ENCODE measurements around the gene IRAK2. TPM values are rescaled to one million over a fixed set of nuclear protein-coding genes. Genes with fewer than 3 reads are reported as not detected.

The IRAK2 gene
- total RNA-seq, 1 experiment from 2014 or later, result 5.5 TPM

DNA sequence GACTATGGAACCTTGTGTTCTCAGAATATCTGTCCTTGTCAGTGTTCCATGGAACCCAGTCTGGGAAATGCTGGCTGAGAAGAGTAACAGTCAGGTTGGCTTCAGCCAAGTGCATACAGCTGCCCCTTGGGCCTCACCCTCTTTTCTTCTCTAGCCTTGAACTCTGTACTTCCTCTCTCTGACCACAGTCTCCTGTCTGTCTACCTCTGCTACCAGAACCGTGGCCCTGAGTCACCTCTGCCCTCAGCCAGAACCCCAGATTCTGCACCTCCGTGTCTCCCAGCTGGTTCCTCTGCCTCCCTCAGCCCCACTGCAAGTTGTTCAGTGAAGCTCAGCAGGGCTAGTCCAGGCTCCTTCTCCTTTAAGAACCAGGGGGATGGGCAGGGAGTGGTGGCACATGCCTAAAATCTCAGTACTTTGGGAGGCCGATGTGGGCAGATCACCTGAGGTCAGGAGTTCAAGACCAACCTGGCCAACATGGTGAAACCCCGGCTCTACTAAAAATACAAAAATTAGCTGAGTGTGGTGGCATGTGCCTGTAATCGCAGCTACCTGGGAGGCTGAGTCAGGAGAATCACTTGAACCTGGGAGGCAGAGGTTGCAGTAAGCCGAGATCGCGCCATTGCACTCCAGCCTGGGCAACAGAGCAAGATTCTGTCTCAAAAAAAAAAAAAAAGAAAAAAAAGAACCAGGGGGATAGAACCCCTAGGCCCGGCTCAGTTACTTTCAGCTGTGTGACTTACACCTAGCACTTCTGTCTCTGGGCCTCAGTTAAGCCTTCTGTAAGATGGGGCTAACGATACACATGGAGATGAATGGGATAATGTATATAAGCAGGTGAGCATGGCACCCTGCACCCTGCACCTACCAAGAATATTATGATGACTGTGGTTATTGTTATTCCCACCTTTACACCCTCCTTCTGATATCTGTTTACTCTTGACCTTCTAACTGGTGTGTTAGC is 59.2 kb downstream of the IRAK2 start:
- Histone ChIP-seq H3K9me3 (ENCODE audit: low read length) (no peaks in the 10 kb centered on the region), H3K9me2 (replicated peaks; ENCODE audit: low read length) (no peaks in the 10 kb centered on the region), H3K27me3 (ENCODE audit: low read length) (no peaks in the 10 kb centered on the region), H3K36me3 (ENCODE audit: low read depth, low read length) (no peaks in the 10 kb centered on the region), H3K27ac (ENCODE audit: low read length) (no peak overlapping the region; the same call in 1 of the 2 replicates), H3K9ac (ENCODE audit: low read length) (no peak overlapping the region), H3K4me1 (ENCODE audit: insufficient read depth, low read length) (peaks cover 36% of the 10 kb centered on the region), H3K79me2 (ENCODE audit: low read length) (no peaks in the 10 kb centered on the region), H2AFZ (ENCODE audit: low read length) (no peak overlapping the region), H3K4me3 (ENCODE audit: low read length) (no peak overlapping the region), H4K20me1 (ENCODE audit: low read length) (no peaks in the 10 kb centered on the region), H3F3A (ENCODE audit: low read length, unreplicated experiment) (no peaks in the 10 kb centered on the region), H3K4me2 (ENCODE audit: low read length) (no peak overlapping the region)
- TF ChIP-seq EZH2phosphoT487 (IDR thresholded peaks at IDR 0.05; ENCODE audit: borderline replicate concordance, low read length), result no peak
- TF ChIP-seq CTCF (conservative IDR thresholded peaks at IDR 0.05; ENCODE audit: low read depth, low read length), result no peak
- TF ChIP-seq EZH2 (IDR thresholded peaks at IDR 0.05; ENCODE audit: low read length, unreplicated experiment), result no peak
- no peak for DNase-seq
- intact Hi-C loops (cut with micrococcal nuclease), result loop anchor here (2.0 to 10.0 kb wide), 2 partner anchors 19 to 269 kb away; partner anchors contain the start of gene PRRT3
- no TSS peak for BruUV-seq (replicated peaks)
- CTCF ChIA-PET, result interaction anchor here (0.5 to 1.3 kb wide), 5 partner anchors 24 to 721 kb away, joined by 3 to 4 read pairs (median 3); partner anchors contain the start of gene IRAK2
- POLR2A ChIA-PET (ENCODE audit: unreplicated experiment), result no interaction called here
- ATAC-seq, result no peak

GRCh38 chr3:10224794-10225665 is 60.3 kb downstream of the IRAK2 start:
- H3K4me3 ChIP-seq (ENCODE audit: low read length), result no peak overlapping the region
- no peaks in the 10 kb centered on the region for H3K9me3 ChIP-seq (ENCODE audit: low read length)
- no peaks in the 10 kb centered on the region for H3F3A ChIP-seq (ENCODE audit: low read length, unreplicated experiment)
- no TSS peak for BruUV-seq (replicated peaks)
- intact Hi-C loops (cut with micrococcal nuclease), result loop anchor here (1.0 to 10.0 kb wide), 4 partner anchors 20 to 270 kb away; partner anchors contain the start of genes IRAK2 and PRRT3
- peak; percentile 92 for DNase-seq
- H3K9ac ChIP-seq (ENCODE audit: low read length), result no peak overlapping the region
- H4K20me1 ChIP-seq (ENCODE audit: low read length), result no peaks in the 10 kb centered on the region
- POLR2A ChIA-PET (ENCODE audit: unreplicated experiment), result no interaction called here
- peaks cover 36% of the 10 kb centered on the region for H3K4me1 ChIP-seq (ENCODE audit: insufficient read depth, low read length)
- H3K79me2 ChIP-seq (ENCODE audit: low read length), result no peaks in the 10 kb centered on the region
- no peaks in the 10 kb centered on the region for H3K9me2 ChIP-seq (replicated peaks; ENCODE audit: low read length)
- no peaks in the 10 kb centered on the region for H3K27me3 ChIP-seq (ENCODE audit: low read length)
- ATAC-seq, result peak; percentile 50
- no peak overlapping the region for H2AFZ ChIP-seq (ENCODE audit: low read length)
- no peak overlapping the region for H3K27ac ChIP-seq (ENCODE audit: low read length)
- no peak overlapping the region for H3K4me2 ChIP-seq (ENCODE audit: low read length)
- CTCF ChIA-PET, result no interaction called here
- TF ChIP-seq EZH2 (IDR thresholded peaks at IDR 0.05; ENCODE audit: low read length, unreplicated experiment), result no peak
- TF ChIP-seq CTCF (conservative IDR thresholded peaks at IDR 0.05; ENCODE audit: low read depth, low read length), result peak; percentile 96
- TF ChIP-seq EZH2phosphoT487 (IDR thresholded peaks at IDR 0.05; ENCODE audit: borderline replicate concordance, low read length), result no peak
- no peaks in the 10 kb centered on the region for H3K36me3 ChIP-seq (ENCODE audit: low read depth, low read length)
